NCI-H1417 treated with DMSO at 0.1 percent for 48 hours (cell line): ENCODE data around the gene UTP4.
"Not testable (repeated sequence)": the region's sequence is repeated elsewhere in the genome, so short reads cannot be mapped to it uniquely, and the experiment has no call there.

Experiments used
- DNase-seq: peaks from one replicate; lab custom pipeline; 2025; lab: John Stamatoyannopoulos, UW

UTP4 gene

DNA sequence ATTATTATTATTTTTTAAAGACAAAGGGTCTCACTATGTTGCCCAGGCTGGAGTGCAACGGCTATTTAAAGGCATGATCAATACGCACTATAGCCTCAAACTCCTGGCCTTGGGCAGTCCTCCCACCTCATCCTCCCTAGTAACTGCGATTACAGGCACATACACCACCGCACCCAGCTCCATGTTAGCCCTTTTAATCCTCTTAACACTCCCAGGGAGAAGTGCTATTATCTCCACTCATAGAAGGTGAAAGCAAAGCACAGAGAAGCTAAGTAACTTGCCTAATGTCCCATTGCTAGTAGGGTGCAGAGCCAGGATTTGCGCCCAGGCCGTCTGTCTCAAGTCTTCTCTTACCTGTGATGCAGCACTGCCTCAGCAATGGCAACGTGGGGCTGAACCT lies 22.0 kb upstream of the UTP4 start:
- DNase-seq = no peak

DNA sequence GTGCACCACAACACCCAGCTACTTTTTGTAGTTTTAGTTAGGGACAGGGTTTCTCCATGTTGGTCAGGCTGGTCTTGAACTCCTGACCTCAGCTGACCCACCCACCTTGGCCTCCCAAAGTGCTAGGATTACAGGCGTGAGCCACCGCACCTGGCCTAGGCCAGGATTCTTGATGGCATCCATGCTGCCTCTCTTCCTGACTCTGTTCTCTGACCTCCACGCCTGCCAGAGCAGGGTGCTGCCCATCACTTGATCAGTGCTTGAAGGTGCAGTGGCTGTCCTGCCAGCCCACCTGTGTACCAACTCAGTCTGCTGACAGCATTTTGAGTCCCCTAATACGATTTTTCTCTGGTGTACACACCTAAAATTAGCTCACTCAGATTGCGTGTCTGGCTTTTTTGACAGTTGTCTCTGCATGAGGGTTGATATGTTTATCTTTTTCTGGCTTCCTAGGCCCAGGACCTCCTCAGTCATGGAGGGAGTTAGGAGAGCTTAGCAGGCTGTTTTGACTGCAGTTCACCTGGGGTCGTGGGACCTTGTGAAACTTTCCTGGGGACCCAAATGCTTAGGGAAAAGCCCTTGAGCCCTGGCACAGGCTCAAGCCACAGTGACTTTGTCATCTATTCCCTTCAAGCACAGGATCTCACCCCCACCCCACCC lies 21.1 kb upstream of the UTP4 start:
- DNase-seq = no peak

DNA sequence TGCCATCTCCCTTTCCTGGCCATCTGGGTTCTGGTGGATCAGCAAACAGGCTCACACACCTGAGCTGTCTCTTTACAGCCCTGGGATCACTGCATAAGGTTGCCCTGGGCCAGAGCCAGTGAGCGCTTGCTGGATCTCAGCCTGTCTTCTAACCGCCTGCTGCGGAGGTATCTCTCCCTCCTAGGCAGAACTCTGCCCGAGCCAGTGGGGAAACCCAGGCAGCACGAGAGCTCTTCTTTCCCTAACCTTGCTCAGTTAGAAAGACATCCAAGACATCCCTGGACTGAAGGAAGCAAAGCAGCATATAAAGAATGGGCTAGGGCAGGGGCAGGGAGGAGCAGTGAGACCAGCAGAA lies 20.6 kb upstream of the UTP4 start:
- no peak for DNase-seq

DNA sequence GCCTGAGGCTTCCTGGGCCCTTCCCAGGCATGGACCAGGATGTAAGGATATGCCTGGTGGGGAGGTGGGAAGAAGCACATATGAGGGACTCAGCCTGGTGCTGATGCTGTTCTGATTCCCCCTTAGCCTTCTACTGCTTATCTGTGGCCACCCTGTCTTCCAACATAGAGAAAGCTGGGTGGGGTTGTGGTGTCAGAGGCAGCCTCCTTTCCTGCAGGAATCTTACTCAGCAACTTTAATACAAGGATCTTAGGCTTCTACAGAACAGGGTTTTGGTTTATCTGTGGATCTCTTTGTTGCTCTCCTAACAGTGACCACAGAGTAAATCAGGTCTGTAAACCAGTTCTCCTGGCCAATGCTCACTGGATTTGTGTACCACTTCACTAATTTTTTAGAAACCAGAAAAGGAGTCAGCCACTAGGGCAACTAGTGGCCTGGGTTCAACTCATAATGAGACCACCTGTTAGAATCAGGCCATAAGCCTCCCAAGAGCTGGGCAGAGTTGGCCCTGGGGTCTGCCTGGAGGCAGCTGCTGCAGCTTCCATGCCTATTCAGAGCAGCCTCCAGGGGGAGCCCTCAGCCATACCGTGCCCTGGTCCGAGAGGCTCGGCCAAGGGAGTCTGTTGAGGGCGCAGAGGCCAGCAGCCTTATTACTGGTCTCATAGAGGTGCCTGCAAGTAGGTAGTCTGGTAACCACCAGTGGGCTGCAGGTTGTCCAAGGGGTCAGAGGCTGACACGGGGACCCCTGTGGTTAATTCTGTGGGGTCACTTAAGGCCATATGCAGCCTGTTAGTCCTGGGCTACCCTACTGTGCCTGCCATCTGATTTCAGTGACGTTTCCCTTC lies 19.9 kb upstream of the UTP4 start:
- no peak for DNase-seq

DNA sequence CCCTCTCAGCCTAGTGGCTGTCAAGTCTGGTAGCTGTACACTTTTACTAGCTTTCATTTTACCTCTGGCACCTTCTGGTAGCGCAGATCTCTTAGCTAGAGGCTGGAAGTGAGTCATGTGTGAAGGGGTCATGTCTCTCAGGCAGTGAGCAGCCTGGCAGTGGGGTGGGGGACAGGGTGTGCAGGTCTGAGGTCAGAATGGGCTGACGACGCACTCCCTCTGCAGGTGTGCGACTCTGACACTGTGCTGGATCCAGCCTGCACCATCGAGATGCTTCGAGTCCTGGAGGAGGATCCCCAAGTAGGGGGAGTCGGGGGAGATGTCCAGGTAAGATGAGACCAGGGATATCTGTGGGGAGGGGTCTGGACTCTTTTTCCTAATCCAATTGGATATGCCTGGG lies 19.2 kb upstream of the UTP4 start:
- no peak for DNase-seq

DNA sequence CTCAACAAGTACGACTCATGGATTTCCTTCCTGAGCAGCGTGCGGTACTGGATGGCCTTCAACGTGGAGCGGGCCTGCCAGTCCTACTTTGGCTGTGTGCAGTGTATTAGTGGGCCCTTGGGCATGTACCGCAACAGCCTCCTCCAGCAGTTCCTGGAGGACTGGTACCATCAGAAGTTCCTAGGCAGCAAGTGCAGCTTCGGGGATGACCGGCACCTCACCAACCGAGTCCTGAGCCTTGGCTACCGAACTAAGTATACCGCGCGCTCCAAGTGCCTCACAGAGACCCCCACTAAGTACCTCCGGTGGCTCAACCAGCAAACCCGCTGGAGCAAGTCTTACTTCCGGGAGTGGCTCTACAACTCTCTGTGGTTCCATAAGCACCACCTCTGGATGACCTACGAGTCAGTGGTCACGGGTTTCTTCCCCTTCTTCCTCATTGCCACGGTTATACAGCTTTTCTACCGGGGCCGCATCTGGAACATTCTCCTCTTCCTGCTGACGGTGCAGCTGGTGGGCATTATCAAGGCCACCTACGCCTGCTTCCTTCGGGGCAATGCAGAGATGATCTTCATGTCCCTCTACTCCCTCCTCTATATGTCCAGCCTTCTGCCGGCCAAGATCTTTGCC lies 18.0 kb upstream of the UTP4 start:
- no peak for DNase-seq

DNA sequence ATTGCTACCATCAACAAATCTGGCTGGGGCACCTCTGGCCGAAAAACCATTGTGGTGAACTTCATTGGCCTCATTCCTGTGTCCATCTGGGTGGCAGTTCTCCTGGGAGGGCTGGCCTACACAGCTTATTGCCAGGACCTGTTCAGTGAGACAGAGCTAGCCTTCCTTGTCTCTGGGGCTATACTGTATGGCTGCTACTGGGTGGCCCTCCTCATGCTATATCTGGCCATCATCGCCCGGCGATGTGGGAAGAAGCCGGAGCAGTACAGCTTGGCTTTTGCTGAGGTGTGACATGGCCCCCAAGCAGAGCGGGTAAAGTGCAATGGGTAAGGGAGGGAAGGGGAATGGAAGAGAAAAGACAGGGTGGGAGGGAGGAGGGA lies 17.5 kb upstream of the UTP4 start:
- DNase-seq = no peak

DNA sequence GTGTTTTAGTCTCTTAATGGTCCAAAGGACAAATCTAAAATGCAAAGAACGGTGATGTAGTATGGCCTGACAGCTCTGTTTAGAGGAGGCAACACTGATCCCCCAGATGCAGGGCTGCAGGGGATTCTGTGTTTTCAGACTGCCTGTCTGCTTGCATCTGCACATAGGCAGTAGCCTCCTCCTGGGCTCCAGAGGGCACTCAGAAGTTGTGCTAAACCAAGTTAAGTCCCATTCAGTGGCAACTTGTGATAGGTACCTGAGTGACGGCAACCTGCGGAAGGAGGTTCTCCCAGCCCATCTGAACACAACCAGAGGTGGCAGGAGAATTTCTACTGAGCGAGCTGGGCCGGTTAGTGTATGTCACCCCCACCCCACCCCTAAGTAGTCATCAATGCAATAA lies 17.1 kb upstream of the UTP4 start:
- DNase-seq = no peak

DNA sequence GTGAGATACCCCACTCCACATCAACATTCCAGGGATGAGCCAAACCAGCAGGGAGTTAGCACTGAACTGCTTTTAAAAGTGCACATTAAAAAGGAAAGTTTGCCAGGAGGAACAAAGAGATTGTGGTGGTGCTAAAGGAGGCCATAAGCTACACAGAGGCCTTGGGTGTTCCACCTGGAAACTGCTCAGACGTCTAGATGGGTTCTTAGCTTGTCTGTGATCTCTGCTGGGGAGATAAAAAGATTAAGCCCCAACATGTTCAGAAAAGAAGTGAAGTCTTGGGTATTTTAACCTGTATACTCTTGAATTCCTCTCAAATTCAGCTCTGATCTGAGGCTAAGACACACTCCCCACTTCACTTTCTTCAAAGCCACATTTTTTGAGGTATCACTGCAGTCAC lies 16.6 kb upstream of the UTP4 start:
- DNase-seq = no peak

DNA sequence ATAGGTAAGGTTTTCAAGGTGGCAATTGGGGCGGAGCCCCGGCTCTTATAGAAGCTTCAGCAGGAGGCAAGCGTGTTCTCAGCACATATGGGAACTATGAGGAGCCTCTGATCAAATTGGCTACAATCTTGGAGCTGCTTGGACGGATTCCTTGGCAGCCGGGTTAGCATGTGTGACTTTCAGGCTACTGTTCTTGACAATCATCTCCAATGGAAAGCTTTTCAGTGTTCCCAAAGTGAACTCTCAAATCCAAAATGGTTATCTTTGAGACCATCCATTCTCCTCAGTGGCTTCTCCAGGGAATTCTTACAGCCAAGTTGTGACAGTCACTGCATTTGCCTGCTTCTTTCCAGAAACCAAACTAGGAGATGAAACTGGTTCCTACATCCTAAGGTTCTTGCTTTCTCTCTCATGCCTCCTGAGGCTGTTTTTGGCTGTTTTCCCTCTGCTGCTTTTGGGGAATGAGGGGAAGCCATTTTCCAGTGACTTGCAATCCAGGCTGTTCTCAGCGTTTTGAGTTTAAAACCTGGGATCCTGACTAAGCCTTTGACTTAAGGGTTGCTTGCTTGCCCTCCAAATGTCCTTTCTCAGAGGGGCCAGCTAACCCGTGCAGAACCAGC lies 16.1 kb upstream of the UTP4 start:
- DNase-seq = no peak

DNA sequence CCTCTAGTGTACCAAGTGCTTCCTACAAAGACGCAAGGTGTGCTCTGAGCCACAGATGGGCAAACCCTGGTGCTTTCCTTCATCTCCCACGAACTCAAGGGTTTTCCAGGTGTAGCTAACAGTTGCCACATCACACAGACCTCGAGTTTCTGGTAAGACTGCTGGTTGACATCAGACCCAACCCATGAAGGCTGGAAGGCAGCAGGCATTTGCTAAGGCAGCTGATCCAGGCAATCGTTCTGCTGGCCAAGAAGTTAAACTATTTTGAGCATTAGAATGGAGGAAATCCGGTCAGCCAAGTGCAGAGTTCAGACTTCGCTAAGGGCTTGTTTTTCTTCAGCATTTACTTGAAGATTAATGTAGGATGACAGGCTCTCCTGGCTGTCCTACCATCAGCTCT lies 15.5 kb upstream of the UTP4 start:
- no peak for DNase-seq

DNA sequence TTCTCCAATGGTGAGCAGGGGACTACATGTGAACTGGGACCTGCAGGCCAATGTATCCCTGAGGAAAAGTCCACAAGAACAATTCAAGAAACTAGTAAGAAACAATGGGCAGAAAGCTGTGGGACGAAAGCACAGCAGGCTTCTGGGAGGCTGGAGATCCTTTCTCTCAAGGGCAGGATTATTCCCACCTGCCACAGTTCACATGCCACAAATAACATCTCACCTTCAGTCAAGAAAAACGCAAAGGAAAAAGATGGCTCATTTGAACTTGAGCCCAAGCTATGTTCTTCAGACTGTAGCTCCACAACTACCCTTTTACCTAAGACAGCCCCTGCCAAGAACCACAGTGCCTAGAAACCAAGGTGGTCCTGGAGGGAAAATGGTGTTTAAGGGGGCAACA lies 14.0 kb upstream of the UTP4 start:
- no peak for DNase-seq

DNA sequence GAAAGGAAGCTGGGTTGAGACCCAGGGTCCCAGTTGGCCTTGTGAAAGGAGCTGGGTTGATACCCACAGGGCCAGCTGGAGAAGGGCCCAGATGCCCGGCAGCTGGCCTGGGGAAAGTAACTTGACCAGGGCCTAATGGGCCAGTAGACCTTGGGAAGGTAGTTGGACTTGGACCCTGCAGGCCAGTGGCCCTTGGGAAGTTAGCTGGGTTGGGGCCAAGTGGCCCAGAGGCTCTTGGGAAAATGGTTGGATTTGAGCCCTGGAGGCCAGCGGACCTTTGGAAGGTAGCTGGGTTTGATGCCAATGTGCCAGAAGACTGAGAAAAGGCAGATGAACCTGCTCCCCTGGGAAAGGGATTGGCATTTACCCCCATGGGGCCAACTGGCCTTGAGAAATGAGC lies 13.5 kb upstream of the UTP4 start:
- no peak for DNase-seq

DNA sequence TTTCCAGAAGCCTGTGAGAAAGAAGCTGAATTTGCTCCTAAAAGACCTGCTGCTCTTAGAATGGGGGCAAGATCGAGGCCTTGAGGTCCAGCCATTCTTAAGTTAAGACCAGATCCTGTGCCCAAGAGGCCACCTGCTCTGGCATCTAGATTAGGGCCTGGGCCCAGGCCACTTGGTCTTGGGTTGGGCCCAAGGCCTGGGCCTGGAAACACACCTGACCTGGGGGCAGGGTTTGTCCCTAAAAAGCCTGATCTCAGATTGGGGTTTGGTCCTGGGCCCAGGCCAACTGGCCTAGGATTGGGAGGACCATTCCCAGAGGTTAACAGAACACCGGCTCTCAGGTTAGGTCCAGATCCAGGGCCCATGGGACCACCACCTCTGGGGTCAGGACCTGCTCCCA lies 12.9 kb upstream of the UTP4 start:
- DNase-seq = no peak

DNA sequence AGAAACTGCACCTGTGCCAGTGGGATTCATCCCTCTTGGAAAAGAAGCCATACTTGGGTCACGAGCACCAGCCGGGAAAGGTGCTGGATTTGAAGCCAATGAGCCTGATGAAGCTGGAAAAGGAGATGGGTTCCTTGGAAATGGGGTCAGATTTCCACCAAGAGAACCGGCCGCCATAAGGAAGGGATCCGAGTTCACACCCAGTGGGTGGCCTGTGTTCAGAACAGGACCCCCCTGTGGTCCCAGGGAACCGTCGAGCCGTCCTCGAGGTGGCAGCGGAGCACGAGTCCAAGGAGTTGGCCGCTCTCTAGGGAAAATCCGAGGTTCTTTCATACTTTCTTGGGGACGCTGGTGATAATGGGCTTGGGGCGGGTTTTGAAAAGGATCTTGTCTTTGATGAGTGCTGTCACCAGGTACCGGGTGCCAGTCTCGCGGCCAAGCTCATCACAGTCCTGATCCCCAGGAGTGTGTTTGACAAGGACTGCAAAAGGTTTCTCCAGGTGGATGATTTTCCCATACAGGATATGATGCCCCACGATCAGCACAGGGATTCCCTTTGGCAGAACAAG lies 12.3 kb upstream of the UTP4 start:
- DNase-seq = no peak

DNA sequence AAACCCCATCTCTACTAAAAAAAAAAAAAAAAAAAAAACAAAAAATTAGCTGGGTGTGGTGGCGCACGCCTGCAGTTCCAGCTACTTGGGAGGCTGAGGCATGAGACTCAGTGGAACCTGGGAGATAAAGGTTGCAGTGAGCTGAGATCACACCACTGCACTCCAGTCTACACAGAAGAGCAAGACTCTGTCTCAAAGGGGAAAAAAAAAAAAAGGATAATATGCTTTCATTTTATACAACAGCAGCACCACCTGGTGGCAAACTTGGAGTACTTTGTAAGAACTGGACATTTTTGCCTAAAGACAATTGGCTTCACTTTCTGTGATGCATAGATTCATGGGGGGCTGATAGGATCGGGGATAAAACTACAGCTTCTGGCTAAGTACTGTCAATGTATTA lies 8.5 kb upstream of the UTP4 start:
- peak; percentile 20 for DNase-seq

DNA sequence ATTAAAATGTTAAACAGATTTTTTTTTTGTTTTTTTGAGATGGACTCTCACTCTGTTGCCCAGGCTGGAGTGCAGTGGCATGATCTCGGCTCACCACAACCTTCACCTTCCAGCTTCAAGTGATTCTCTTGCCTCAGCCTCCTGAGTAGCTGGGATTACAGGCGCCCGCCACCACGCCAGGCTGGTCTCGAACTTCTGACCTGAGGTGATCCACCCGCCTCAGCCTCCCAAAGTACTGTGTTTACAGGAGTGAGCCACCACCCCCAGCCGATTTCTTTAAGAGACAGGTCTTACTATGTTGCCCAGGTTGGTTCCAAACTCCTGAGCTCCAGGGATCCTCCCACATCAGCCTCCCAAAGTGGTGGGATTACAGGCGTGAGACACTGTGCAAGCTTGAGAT lies 8.0 kb upstream of the UTP4 start:
- not testable (repeated sequence) for DNase-seq

DNA sequence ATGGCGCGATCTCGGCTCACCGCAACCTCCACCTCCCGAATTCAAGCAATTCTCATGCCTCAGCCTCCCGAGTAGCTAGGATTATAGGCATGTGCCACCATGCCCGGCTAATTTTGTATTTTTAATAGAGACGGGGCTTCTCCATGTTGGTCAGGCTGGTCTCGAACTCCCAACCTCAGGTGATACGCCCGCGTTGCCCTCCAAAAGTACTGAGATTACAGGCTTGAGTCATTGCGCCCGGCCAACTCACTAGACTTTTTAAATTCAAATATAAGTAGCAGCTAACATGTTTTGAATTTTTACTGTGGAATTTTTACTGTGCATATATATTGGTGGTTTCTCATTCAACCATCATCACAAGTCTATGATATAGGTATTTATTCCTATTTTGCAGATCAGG lies 7.5 kb upstream of the UTP4 start:
- DNase-seq = not testable (repeated sequence)

DNA sequence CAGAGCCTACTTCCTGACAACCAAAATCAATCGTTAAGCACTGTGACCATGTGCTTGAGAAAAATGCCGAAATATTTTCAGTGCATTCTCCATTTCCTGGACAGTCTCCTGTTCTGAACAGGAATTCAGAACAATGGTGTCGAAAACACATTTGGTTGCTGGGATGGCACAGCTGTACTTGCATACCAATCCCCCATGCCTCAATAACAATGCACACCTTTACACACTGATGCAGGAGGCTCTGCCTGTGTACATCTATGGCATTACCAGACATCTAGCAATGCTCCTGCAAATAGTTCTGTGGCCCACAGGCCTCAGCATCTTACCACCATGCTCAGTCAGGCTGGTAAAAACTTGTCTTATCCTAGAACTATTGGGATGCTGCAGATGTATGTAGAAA lies 6.2 kb upstream of the UTP4 start:
- no peak for DNase-seq

DNA sequence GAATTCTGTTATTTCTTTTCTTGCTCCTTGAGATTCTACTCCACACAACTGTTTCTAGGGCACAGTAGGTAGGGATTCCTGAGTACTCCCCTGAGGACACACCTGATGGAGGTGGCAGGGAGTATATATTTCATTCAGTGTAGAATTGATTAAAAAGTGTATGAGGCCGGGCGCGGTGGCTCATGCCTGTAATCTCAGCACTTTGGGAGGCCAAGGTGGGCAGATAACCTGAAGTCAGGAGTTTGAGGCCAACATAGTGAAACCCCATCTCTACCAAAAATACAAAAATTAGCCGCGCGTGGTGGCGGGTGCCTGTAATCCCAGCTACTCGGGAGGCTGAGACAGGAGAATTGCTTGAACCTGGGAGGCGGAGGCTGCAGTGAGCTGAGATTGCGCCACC lies 5.6 kb upstream of the UTP4 start:
- not testable (repeated sequence) for DNase-seq

DNA sequence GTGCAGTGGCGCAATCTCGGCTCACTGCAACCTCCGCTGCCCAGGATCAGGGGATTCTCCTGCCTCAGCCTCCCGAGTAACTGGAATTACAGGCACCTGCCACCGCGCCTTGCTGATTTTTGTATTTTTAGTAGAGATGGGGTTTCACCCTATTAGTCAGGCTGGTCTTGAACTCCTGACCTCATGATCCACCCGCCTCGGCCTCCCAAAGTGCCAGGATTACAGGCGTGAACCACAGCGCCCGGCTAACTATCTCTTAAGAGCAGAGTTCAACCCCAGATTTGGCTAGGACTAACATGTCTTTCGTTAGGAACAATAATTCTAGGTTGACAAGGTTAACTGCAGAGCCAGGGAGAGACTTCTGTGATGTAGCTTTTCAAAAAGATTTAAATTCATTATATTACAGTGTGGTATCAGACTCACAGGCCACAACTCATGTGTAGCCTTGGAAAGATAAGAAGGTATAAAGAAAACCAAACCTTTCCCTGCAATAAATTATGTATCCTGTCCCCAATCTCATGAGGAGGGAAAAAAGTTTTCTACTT lies 4.4 kb upstream of the UTP4 start:
- no peak for DNase-seq

DNA sequence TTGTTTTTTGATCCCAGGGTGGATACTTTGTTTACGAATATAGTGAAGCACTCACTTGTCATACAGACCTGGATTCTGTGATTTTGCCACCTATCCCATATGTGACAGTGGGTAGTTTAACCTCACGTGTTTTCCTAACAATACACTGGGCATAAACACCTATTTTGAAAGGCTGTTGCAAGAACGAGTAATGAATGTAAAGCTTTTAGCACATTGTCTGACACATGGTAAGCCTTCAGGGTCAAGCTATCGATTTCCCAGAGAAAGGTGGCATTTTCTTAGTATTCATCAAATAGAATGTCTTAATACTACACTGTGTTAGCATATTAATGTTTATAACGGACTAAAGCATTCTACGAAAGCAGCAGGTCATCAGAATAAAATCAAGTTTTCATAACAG lies 2.0 kb upstream of the UTP4 start:
- no peak for DNase-seq
